HK-2 (cell line): ENCODE data around the gene TIAM1.

ENCODE experiments used
- DNase-seq: peaks from one replicate; pipeline ENCODE4 v3.0.0-alpha.2; 2018; ENCODE audit not compliant: unreplicated experiment

Gene TIAM1

GRCh38 chr21:31343680-31344480 lies at the start of gene TIAM1:
TSS of gene TIAM1 (minus strand) at chr21:31344261. CDS start at chr21:31266972, 77,289 bp downstream.
- no peak for DNase-seq

GRCh38 chr21:31387560-31388186 lies 43.6 kb upstream of the TIAM1 start:
- no peak for DNase-seq

DNA sequence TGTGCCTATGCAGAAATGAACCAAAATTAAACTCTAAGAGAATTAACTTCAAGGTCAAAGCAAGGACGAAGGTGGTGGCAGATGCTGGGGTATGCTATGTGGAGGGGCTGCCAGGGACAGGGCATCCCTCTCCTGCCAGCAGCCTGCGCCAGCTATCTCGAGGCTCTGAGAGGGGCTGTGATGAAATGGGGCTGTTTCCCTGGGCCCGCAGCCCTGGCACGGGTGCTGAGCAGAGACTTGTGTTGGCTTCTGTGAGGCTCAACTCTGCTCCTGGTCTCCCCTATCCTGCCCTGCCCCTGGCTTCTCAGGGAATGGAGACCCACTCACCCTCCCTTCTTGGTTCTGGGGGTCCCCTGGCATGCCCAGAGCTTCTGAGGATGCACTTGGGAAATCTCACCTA lies 41.9 kb upstream of the TIAM1 start:
- no peak for DNase-seq

DNA sequence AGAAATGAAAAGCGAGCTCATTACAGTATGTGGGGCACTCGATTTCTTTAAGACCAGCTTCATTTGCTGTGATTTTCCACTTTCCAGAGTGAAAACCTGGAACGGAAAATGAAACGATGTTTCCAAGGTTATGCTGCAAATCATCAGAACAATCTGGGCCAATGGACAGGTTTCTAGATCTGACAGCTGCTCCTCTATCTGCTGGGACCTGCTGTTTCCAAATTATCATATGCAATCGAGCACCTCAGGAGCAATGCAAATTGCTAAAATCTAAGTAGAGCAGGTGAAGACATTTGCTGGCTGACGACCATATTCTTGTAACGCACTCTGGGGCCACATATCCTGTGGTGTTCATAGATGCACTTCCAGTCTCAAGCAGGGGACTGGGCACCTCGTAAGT lies 39.7 kb upstream of the TIAM1 start:
- DNase-seq: no peak

- DNase-seq: no peak
Measured at GRCh38 chr21:31382060-31382459, 38.0 kb upstream of the TIAM1 start.

DNA sequence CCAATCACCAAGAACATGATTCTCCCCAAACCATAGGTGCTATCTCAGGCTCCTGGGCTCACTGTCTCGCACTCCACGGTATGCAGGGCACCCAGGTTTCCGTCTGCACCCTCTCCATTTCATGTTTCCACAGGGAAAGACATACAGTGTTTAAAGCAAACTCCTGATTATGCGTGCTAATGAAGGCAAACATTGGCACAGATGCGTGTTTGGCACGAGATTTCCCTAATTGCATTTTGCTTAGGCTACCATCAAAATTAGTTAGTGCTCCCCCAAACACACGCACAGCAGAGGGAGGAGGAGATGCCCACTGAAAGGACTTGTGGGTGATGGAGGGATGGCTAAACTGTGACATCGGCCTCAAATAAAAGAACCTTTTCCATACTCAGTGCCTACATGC lies 32.2 kb upstream of the TIAM1 start:
- no peak for DNase-seq

DNA sequence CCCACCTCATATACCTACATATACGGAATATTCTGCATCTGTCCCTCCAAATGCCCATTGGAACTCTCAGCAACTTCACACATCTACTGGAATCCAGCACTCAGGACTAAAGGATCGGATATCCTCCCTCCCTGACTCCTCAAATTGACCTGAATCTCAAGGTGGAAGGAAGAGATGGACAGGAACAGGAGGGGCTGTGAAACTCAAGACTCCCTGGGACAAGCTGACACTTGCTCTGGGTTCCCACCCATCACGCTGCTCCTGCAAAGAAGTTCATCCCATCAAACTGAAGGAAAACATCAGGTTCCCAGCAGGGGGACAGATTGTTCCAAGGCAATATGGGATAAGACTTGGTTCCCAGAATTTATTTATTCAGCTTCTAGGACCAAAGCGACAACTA lies 30.3 kb upstream of the TIAM1 start:
- DNase-seq: no peak

DNA sequence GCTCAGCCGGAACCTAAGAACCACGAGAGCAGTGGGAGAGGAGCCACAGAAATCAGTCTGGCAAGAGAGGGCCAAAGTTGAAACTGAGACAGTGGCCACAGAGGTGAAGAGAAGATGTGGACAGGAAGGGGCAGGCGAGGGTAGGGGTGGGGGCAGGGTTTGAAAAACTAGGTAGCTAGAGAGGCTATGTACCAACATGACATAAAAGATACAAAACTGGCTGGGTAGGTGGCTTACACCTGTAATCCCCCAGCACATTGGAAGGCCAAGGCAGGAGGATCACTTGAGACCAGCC lies 28.4 kb upstream of the TIAM1 start:
- DNase-seq: no peak

DNA sequence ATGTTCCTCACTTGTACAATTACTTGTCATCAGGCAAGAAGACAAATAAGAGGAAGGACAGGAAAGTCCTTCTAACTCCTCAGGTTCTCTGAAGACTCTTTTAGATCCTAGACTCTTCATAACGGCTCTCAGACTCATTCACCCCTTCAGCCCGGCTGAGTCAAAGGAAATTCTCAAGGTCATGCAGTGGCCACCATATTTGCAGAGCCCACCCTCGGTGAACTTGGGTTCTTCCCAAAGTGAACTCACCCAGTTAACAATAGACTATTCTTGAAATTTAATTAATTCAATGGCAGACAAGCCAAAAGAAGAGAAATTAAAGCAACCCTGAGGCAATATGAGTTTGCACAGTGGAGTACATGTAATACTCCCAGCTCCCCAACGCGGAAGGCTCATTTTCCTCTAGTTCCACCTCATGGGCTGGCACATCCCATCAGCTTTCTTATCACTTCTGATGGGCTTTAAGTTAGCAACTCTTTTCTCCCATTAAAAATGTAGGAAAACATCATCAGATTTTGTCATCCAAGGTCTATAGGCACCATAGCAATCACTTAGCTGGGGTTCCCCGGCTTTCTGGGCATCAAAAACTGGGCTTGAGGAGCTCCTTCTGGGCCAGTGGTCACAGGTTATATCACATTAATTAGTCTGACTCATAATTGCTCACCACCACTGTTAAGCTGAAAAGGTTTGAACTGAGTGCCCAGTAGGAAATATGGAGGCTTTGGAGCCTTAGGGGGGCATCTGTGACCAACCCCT lies 27.8 kb upstream of the TIAM1 start:
- DNase-seq: no peak

DNA sequence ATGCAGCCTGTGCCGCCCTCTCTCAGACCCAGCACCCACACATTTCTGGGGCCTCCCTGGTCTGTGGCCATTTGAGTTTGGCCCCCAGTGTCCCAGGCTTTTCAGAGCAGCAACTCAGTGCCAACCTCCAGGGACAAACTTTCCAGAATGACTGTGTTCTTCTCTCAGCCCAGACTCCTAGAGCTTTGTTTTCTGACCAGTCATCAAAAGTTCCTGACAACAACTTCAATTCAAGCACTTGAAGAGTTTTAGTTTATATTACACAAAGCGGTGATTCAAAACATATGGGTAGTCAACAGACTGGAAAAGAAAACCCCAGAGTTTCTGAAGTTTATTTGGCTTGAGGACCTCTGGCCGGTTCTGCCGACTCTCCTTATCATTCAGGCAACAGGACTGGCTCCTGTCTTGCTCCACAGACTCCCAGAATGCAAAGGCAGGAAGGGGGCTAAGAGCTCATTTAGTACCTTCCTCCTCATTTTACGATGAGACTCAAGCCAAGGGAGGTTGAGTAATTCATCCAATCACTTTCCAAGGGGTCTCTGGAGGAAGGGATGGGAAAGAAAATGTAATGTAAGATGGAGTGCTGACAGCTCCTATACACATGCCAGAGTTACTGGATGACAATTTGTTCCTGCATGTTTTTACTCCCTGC lies 27.0 kb upstream of the TIAM1 start:
- DNase-seq: no peak

- no peak for DNase-seq
Measured at GRCh38 chr21:31370281-31370892, 26.3 kb upstream of the TIAM1 start.

DNA sequence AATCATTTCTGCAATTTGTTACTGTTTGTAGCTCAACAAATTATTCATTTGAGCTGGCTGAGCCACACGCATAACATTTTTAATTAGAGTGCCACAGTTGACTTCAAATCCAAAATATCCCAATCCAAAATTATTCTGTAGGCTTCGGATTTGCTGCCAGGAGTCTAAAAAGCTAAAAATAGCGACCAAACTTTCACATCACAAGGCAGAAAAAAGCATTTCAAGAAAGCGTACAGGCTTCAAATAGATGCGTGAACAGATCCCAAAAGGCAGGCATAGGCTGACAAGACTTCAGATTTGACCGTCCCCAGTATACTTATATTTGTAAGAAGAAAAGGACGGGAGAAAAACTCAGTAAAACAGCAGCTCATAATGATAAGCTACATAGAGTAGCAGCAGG lies 24.3 kb upstream of the TIAM1 start:
- no peak for DNase-seq

DNA sequence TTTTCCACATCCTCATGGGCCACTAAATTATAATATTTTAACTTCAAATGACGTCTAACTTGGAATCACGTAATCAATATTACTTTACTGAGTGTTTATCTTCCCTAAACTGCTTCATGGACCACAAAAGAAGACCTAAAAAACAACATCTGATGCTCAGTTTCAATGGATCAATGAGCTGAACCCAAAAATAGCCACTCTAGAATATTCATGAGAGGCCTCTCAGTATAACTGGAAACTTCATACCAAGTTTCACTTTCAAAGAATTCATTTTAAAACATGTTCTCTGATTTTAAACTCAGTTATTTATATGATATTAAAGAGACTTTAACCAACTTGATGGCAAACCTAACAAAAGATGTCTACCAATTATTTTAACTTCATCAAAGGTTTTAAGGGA lies 23.7 kb upstream of the TIAM1 start:
- DNase-seq: no peak

DNA sequence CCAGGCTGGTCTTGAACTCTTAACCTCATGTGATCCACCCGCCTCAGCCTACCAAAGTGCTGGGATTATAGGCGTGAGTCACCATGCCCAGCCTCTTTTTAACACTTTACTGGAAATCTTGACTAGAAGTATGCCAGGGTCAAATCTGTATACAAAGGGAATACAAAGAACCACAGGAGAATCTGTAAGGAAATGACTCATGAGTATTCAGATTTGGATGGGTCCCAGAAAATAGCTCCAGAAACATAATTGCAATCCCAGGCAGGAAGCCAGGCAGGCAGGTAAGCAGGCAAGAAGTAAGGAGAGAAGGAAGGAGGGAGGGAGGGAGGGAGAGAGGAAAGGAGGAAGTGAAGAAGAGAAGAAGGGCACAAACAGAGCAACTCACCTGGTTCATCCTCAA lies 22.8 kb upstream of the TIAM1 start:
- no peak for DNase-seq

DNA sequence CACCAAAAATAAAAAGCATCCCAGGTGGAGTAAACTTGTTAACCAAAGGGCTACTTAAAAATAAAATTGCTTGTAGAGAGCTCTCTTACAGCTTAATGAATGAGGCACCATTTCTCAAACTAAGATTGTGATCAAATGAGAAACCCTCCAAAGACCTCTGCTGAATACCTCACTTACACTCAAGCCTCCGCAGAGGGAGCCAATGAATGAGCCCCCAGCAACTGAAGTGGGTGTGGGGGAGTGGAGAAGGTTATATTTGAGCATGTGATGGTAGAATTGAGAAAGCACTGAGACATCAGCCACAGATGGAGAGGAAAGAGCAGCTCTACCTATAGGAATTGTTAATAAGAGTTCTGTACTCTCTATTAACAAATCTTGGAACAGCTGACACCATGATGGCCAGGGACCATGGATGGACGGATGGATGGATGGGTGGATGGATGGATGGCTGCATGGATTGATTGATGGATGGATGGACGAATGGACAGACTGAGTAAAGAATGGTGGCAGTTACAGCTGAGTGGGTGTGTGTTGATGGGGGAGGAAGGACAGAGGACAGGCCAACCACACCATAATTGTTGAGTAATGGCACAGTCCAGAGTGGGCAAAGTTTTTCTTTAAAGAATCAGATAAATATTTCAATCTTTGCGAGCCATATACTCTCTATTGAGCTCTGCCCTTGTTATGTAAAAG lies 20.3 kb upstream of the TIAM1 start:
- no peak for DNase-seq

DNA sequence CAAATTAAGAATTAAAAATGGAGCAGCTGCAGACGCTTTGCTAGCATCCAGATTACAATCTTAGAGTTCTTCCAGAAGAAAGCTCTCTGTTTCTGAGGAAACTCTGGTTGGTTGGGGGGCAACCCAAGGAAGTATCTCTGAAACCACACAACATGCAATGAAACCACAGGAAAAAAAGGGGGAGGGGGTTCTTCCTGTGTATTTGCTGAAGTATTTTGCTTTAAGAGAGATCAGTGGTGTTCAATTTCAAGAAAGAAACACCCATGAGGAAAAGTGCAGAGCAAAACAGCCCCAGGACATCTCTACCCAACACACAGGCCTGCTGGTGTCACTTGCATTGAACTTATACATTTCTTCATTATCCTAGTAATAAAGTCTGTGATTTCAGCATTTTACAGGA lies 19.7 kb upstream of the TIAM1 start:
- DNase-seq: no peak

DNA sequence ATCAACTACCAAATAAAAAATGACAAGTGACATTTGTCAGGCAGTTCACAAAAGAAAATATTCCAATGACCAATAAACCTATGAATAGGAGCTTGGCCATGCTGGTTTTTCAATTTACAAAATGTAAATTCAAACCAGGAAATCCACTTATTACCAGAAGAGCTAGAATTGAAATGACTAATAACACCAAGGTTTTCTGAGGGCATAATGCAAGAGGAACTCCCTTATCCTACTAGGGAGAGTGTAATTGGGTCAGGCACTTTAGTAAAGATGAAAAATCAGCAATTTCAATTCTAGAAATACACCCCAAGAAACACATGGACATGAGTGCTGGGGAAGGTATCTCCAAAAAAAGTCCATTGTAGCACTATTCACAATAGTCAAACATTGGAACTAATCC lies 16.7 kb upstream of the TIAM1 start:
- DNase-seq: no peak

GRCh38 chr21:31358158-31358557 lies 14.1 kb upstream of the TIAM1 start:
- DNase-seq: no peak

GRCh38 chr21:31356440-31356839 lies 12.4 kb upstream of the TIAM1 start:
- no peak for DNase-seq

GRCh38 chr21:31354604-31355443 lies 10.8 kb upstream of the TIAM1 start:
- peak; percentile 37 for DNase-seq

- DNase-seq: no peak
Measured at GRCh38 chr21:31354122-31354521, 10.1 kb upstream of the TIAM1 start.
